ENCODE results near the gene KIFC3. TPM values are rescaled to one million over a fixed set of nuclear protein-coding genes. Genes with fewer than 3 reads are reported as not detected.

The KIFC3 gene
- total and polyA plus RNA-seq, 2 of the 13 experiments (the other 11 are each of a cell fraction or from before 2014, with no cell fraction given), result 42.1 to 45.3 TPM

GRCh38 chr16:57773655-57774295 lies 28.5 kb downstream of the KIFC3 start:
- H3K4me1 ChIP-seq (ENCODE audit: insufficient read depth, low read length), result peaks cover 6% of the 10 kb centered on the region
- ATAC-seq (no peak), FAIRE-seq (no peak), DNase-seq (ENCODE audit: low spot score) (no peak)
- no peak overlapping the region for H3K27ac ChIP-seq (ENCODE audit: extremely low read length, insufficient read depth, low read length)
- H2AFZ ChIP-seq (ENCODE audit: low read length), result no peak overlapping the region
- no peak overlapping the region for H3K9ac ChIP-seq (ENCODE audit: insufficient read depth, low read depth, low read length)
- WGBS (ENCODE audit: low lambda C conversion rate), result 98% methylated on average over 10 of the region's 11 CpGs
- no peak overlapping the region for H3K4me3 ChIP-seq (replicated peaks in 1 of 3; ENCODE audit: insufficient read depth in 1 of 3, low read depth in 2 of 3, low read length in 3 of 3)
- no peaks in the 10 kb centered on the region for H3K79me2 ChIP-seq (ENCODE audit: insufficient read depth, low read length)
- H3K9me3 ChIP-seq (ENCODE audit: low read length), result no peaks in the 10 kb centered on the region
- no peak overlapping the region for H3K4me2 ChIP-seq (ENCODE audit: low read depth, low read length)
- no peaks in the 10 kb centered on the region for H3K27me3 ChIP-seq (ENCODE audit: control insufficient read depth in 1 of 2, insufficient read depth in 2 of 2, low read length in 2 of 2)
- CTCF ChIA-PET (ENCODE audit: low intra/inter-chr PET ratio, low total read pairs), result no interaction called here
- POLR2A ChIA-PET, result interaction anchor here (1.5 kb wide), 1 partner anchor 8 kb away, joined by 3 read pairs; no protein-coding TSS in a partner anchor
- peaks cover 38 to 43% of the 10 kb centered on the region in 2 experiments for H3K36me3 ChIP-seq (replicated peaks in 1 of 2; ENCODE audit: control insufficient read depth in 1 of 2, insufficient read depth in 2 of 2, low read length in 2 of 2)
- intact Hi-C loops (cut with micrococcal nuclease; ENCODE audit: unreplicated experiment), result no loop called here
- H4K20me1 ChIP-seq (ENCODE audit: insufficient read depth, low read length), result no peaks in the 10 kb centered on the region
- no TSS peak for BruUV-seq (replicated peaks)
- in situ Hi-C loops (cut with HindIII; ENCODE audit: extremely low pct_ligation_motif_present, low pct_unique_long_range_greater_than_20kb), result no loop called here
- no peak for TF ChIP-seq HNRNPL (IDR thresholded peaks at IDR 0.05; ENCODE audit: low read depth, low read length)
- TF ChIP-seq KLF11 (CRISPR knock-in tag; IDR thresholded peaks at IDR 0.05), result no peak
- TF ChIP-seq ZNF549 (CRISPR knock-in tag; IDR thresholded peaks at IDR 0.05), result no peak
- no peak for TF ChIP-seq TP53 (CRISPR knock-in tag; conservative IDR thresholded peaks at IDR 0.05)
- no peak for TF ChIP-seq HOXA9 (CRISPR knock-in tag; IDR thresholded peaks at IDR 0.05; ENCODE audit: borderline replicate concordance)
- no peak for TF ChIP-seq ZSCAN20 (CRISPR knock-in tag; IDR thresholded peaks at IDR 0.05; ENCODE audit: borderline replicate concordance)
- TF ChIP-seq ZNF407 (CRISPR knock-in tag; IDR thresholded peaks at IDR 0.05; ENCODE audit: not compliant biosample characterization), result no peak
- TF ChIP-seq GABPB1 (CRISPR knock-in tag; IDR thresholded peaks at IDR 0.05), result no peak
- no peak for TF ChIP-seq AKNA (CRISPR knock-in tag; IDR thresholded peaks at IDR 0.05; ENCODE audit: borderline replicate concordance)
- TF ChIP-seq MED1 (CRISPR knock-in tag; IDR thresholded peaks at IDR 0.05), result no peak
- no peak for TF ChIP-seq CREM (IDR thresholded peaks at IDR 0.05)
- TF ChIP-seq CREM (CRISPR knock-in tag; IDR thresholded peaks at IDR 0.05), result no peak

Measured in HepG2 (cell line).